Large intestine (tissue), 3 donors: ENCODE results near the gene MOB3C. TPM values are rescaled to one million over a fixed set of nuclear protein-coding genes. Genes with fewer than 3 reads are reported as not detected.

Experiments
- DNase-seq, 2 donors: peaks; one replicate each; pipeline versions ENCODE4 v3.0.0 to v3.0.0-alpha.2; 2013
- H3K27ac ChIP-seq: one replicate; pipeline ENCODE4 v1.5.1; 2013; ENCODE audit warnings: low read length
- H3K27me3 ChIP-seq: 2 replicates; pipeline ENCODE4 v1.6.1; 2013; ENCODE audit warnings: low read length; ENCODE audit not compliant: control insufficient read depth, insufficient read depth
- H3K36me3 ChIP-seq: 2 replicates; pipeline ENCODE4 v1.6.1; 2013; ENCODE audit warnings: low read length; ENCODE audit not compliant: control insufficient read depth, insufficient read depth
- H3K4me1 ChIP-seq: one replicate; pipeline ENCODE4 v1.6.1; 2013; ENCODE audit warnings: low read length; ENCODE audit not compliant: control insufficient read depth, insufficient read depth
- H3K4me3 ChIP-seq: one replicate; pipeline ENCODE4 v1.5.1; 2013; ENCODE audit warnings: low read length
- H3K9me3 ChIP-seq: one replicate; pipeline ENCODE4 v1.6.1; 2013; ENCODE audit warnings: mild to moderate bottlenecking, low read depth, low read length, moderate library complexity; ENCODE audit not compliant: control insufficient read depth
- WGBS: methylation state at CpG from one replicate; pipeline ENCODE4 v1.1.5; 2013; ENCODE audit warnings: low lambda C conversion rate; ENCODE audit not compliant: insufficient coverage; 5-methylcytosine and 5-hydroxymethylcytosine counted together
- polyA plus RNA-seq: library from polyadenylated mRNA; unstranded; fragments of 120-200 nt; gene quantifications from one replicate; pipeline ENCODE4 v1.2.1, GENCODE V29; 2013

Gene MOB3C
- polyA plus RNA-seq, 1 donor, result 15.6 TPM

DNA sequence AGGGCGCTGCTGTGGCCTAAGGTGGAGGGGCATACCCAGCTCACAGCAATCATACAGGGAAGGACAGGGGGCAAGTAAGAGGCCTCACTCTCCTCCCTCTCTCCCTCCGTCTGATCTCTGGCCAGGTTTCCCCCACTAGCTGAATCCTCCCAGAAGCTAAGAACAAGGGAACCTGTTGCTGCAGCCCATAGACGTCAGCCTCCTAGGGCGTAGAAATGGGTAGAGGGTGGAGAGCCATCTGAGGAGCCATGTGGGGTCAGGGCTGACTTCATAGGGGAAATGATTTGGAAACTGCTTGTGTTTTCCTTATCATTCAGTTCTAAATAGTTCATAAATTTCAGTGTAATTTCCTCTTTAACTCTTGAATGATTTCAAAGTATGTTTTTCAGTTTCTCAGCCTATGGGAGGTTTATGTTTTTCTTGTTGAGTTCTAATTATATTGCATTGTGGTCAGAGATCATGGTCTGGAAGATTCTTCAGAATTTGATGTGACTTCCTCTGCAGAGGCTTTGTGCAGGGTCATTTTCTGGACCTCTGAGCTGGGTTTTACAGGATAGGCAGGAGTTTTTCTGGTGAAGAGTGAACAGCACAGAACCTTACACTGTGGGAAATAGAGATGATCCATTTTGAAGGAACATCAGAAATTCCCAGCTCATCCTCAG lies 2.3 kb upstream of the MOB3C start:
- Histone ChIP-seq H3K9me3 (no peaks in the 10 kb centered on the region), H3K4me1 (peaks cover 22% of the 10 kb centered on the region), H3K27ac (no peak overlapping the region), H3K36me3 (no peaks in the 10 kb centered on the region), H3K27me3 (no peaks in the 10 kb centered on the region), H3K4me3 (no peak overlapping the region)
- DNase-seq, result no peak
- 90% methylated on average over 2 of the region's 4 CpGs for WGBS

DNA sequence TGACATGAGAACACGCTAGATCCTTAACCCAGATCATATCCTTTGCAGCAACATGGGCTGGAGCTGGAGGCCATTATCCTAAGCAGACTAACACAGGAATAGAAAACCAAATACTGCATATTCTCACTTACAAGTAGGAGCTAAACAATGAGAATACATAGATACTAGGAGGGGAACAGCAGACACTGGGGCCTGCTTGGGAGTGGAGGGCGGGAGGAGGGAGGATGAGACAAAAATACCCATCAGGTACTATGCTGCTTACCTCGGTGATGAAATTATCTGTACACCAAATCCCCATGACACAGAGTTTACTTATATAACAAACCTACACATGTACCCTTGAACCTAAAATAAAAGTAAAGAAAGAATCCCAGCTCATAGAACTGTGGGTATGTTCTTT lies 1.2 kb upstream of the MOB3C start:
- Histone ChIP-seq H3K9me3 (peaks cover under 1% of the 10 kb centered on the region), H3K27me3 (no peaks in the 10 kb centered on the region), H3K36me3 (peaks cover 4% of the 10 kb centered on the region), H3K4me3 (no peak overlapping the region), H3K27ac (no peak overlapping the region), H3K4me1 (peaks cover 18% of the 10 kb centered on the region)
- WGBS, result no CpG with 5 or more reads among the region's 3 CpGs
- no peak for DNase-seq

DNA sequence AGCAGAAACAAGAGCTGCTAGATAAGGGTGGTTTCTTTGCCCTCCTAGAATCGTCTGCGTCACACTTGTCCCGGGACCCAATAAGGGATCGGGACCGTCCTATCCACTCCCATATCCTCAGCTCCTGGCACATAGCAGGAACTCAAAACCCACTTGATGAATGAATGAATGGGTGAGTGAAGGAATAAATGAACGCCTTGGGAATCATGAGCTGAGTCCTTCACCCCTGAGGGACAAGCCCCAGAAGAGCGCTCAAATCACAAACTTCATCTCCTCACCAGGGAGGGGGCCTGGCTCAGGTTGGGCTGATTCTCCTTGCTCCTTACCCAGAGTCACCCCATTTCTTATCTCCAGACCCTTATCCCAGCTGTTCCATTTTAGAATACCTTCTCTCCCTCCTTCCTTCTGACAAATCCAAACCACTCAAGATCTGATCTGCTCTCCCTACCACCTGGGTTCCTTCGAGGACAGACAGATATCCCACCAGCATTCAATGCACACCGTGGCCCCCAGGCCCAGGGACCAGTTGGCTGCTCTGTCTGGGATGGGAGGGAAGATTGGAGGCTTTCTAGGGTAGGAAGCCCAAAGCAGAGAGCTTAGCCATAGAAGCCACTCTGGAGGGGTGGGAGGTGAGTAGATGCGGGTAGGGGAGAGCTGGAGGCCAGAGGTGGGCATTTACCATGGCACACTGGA lies 643 bp upstream of the MOB3C start:
- WGBS, result no CpG with 5 or more reads among the region's 10 CpGs
- H3K4me1 ChIP-seq, result peaks cover 18% of the 10 kb centered on the region
- peaks cover 7% of the 10 kb centered on the region for H3K36me3 ChIP-seq
- no peak for DNase-seq
- peaks cover 2% of the 10 kb centered on the region for H3K9me3 ChIP-seq
- H3K4me3 ChIP-seq, result peak overlapping the region; percentile 93
- no peaks in the 10 kb centered on the region for H3K27me3 ChIP-seq
- peak overlapping the region; percentile 31 for H3K27ac ChIP-seq

DNA sequence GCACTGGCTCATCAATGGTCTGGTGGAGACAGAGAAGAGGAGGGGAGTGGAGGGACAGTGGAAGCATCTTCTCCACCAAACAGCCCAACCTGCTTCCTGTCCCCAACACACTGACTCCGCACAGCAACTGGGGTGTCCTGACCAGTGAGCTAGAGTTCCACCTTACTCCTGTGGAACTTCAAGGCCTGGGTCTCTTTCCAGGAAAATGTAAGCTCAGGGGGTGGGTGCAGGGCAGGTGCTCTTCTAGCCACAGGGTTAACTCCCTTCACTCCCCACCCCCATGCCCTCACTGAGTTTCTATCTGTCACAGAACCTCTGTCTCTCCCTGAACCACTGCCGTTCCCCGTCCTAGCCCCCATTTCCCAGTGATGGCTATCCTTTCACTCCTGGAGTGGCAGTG lies 876 bp downstream of the MOB3C start:
- Histone ChIP-seq H3K4me3 (peak overlapping the region; percentile 93), H3K27ac (peak overlapping the region; percentile 56), H3K27me3 (no peaks in the 10 kb centered on the region), H3K9me3 (peaks cover 2% of the 10 kb centered on the region), H3K36me3 (peaks cover 18% of the 10 kb centered on the region), H3K4me1 (peaks cover 11% of the 10 kb centered on the region)
- DNase-seq, result no peak
- no CpG with 5 or more reads among the region's 3 CpGs for WGBS

DNA sequence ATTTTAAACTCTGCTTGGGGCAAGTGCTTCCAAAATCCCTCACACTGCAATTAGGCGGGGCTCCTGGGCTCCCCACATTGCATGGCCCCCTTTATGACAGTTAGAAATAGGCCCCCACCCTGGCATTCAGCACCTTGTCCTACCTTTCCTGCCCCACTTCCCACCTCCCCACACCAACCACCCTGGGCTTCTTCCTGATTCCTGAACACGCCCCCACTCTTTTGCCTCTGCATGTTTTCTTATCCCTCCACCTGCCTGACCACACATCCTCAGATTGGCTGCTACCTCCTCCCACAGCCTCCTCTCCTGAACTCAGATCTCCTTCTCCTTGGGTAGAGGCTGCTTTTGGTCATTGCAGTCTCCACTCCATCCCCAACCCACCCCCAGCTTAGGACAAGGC lies 1.5 kb downstream of the MOB3C start:
- no peak overlapping the region for H3K4me3 ChIP-seq
- WGBS, result no CpG with 5 or more reads among the region's 2 CpGs
- peaks cover 11% of the 10 kb centered on the region for H3K4me1 ChIP-seq

DNA sequence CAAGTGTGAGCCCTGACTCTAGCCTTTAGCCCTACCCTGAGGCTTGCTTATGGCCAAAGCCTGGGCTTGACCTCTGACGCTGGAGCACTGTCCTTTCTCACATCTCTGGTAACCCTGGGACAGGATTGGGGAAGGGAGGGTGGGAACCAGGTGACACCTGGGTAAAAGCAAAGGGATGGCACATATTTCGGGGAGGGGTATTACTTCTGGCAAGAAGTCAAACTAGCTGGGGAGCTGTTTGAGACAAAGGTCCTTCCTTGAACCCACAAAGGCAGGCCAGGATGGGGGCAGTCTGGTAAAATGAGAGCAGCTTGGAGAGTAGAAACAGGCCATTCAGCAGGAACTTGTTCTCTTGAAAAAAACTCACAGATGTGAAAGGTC lies 2.0 kb downstream of the MOB3C start:
- peaks cover 11% of the 10 kb centered on the region for H3K4me1 ChIP-seq
- no peak for DNase-seq
- H3K27ac ChIP-seq, result no peak overlapping the region

More for the DNA sequence above, 1.5 kb downstream of the MOB3C start:
- peaks cover 19% of the 10 kb centered on the region for H3K36me3 ChIP-seq
- H3K9me3 ChIP-seq, result peaks cover 2% of the 10 kb centered on the region
- no peak overlapping the region for H3K27ac ChIP-seq
- no peaks in the 10 kb centered on the region for H3K27me3 ChIP-seq
- no peak for DNase-seq

DNA sequence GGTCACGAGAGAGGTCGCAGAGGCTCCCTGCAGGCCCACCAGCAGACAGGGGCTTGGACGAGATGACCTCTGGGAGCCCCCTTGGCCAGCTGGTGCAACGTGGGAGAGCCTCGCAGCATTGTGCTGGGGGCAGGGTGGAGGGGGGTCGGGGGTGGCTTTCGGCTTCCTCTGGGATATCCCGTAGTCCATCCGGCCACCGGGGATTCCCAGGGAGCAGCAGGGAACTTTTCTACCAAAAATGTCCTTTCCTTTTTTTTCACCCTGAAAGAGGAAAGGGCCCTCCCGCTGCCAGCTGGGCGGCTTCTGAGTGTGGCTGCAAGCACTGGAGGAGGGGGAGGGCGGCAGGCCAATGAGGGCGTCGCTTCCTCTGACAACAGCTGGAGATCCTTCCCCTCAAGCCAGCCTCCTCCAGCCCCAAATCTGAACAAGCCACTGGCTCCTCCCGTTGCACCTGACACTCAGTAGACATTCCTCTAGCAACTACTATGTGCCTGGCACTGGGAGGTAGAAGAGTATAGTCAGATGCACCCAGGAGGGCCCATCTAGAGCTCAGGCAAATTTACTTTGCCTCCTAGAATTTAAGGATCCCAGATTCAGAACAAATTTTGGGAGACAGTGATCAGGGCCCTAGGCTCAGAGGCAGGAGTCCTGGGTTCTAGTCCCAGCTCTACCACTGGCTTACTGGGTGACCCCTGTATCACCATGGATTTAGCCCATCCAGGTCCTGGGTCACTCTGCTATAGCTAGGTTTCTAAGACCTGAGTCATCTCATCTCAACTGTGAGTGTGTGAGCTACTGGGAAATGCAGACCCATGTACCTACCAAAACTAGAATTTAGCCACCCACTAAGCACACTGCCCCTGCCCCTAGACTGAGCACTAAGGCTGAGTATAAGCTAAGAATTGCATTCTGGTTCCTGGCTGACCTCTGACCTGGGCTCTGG lies 2.7 kb downstream of the MOB3C start:
- peaks cover 31% of the 10 kb centered on the region for H3K36me3 ChIP-seq
- H3K4me3 ChIP-seq, result no peak overlapping the region
- H3K4me1 ChIP-seq, result peaks cover 11% of the 10 kb centered on the region
- peak; percentile 47 to 49 for DNase-seq
- H3K27me3 ChIP-seq, result no peaks in the 10 kb centered on the region
- no CpG with 5 or more reads among the region's 16 CpGs for WGBS
- H3K27ac ChIP-seq, result no peak overlapping the region
- H3K9me3 ChIP-seq, result peaks cover 2% of the 10 kb centered on the region

More for the DNA sequence above, 2.0 kb downstream of the MOB3C start:
- H3K36me3 ChIP-seq, result peaks cover 24% of the 10 kb centered on the region
- H3K27me3 ChIP-seq, result no peaks in the 10 kb centered on the region
- peaks cover 2% of the 10 kb centered on the region for H3K9me3 ChIP-seq
- no peak overlapping the region for H3K4me3 ChIP-seq
- no CpG with 5 or more reads among the region's 2 CpGs for WGBS

DNA sequence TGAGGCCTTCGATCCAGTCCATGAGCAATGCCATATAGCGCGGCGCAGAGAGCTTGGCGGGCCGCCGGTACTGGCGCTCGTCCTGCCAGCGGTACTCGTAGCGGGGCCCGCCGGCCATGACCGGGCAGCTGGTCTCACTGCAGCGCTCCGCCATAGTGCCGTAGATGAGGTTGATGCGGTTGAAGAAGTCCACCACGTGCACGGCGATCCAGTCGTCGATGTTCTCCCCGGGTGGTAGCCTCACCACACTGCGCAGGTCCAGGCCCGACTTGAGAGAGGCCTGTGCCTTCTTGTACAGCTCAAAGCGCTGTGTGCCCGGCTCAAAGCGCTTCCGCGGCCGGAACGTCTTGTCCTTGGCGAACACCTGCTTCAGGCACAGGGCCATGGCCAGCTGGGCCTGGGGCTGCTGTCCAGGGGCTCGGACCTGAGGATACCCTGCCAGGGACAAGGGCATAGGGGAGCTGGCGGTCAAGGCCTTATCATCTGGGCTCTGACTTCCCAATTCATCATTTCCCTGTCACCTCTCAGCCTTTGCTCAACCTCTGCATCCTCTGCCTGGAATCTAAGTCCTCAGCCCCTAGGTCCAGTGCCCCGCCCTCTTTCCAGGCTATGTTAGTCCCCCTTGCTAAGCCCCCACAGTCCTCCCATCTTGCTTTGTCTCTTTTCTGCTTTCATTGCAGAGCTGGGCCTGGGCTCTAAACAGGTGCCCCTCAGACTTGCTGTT lies 3.5 kb downstream of the MOB3C start:
- Histone ChIP-seq H3K27me3 (no peaks in the 10 kb centered on the region), H3K4me1 (peaks cover 11% of the 10 kb centered on the region), H3K27ac (no peak overlapping the region), H3K36me3 (peaks cover 39% of the 10 kb centered on the region), H3K4me3 (no peak overlapping the region), H3K9me3 (peaks cover 2% of the 10 kb centered on the region)
- no CpG with 5 or more reads among the region's 38 CpGs for WGBS
- no peak for DNase-seq

DNA sequence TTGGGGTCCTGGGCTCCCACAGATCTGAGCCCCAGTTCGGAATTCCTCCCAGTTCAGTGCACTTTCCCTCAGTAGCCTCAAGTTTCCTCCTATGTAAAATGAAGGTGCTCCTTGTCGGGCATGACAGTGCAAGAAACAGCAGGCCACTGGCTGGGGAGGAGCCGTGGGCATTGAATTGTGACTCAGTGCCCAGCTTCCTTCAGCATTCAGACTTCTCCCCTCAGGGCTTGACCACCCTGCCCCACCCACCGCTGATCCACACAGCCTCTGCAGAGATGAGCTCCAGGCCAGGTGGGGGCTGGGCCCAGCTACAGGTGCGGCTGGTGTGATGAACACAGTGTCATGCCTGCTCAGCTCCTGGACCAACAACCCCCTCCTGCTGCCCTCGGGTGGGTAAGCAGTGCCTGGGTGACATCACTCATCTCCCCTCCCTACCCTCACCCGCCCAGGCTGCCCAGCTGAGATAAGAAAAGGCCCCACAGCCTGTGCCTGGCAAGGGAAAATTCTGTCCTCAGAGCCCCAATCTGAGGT lies 4.9 kb downstream of the MOB3C start:
- WGBS, result no CpG with 5 or more reads among the region's 7 CpGs
- Histone ChIP-seq H3K9me3 (peaks cover 2% of the 10 kb centered on the region), H3K4me1 (peaks cover 11% of the 10 kb centered on the region), H3K36me3 (peaks cover 44% of the 10 kb centered on the region), H3K4me3 (no peak overlapping the region), H3K27me3 (no peaks in the 10 kb centered on the region), H3K27ac (no peak overlapping the region)
- DNase-seq, result no peak
